ENCODE data around the gene IL27RA.
"Not testable (repeated sequence)": the region's sequence is repeated elsewhere in the genome, so short reads cannot be mapped to it uniquely, and the experiment has no call there.

IL27RA gene

GRCh38 chr19:14021474-14021873 is 10.1 kb upstream of the IL27RA start:
- no peak for DNase-seq (ENCODE audit: low spot score)
- in situ Hi-C loops (cut with MboI; ENCODE audit: low sequenced_read_pairs, unreplicated experiment) = no loop called here
- no peak for TF ChIP-seq CTCF (IDR thresholded peaks at IDR 0.05; ENCODE audit: borderline replicate concordance, control extremely low read depth, extremely low read depth, insufficient read depth, missing control alignments)

- in situ Hi-C loops (cut with MboI; ENCODE audit: low sequenced_read_pairs, unreplicated experiment) = no loop called here
- TF ChIP-seq CTCF (IDR thresholded peaks at IDR 0.05; ENCODE audit: borderline replicate concordance, control extremely low read depth, extremely low read depth, insufficient read depth, missing control alignments) = no peak
- no peak for DNase-seq (ENCODE audit: low spot score)
Measured at GRCh38 chr19:14022469-14022868, 9.1 kb upstream of the IL27RA start.

GRCh38 chr19:14023404-14024235 is 7.9 kb upstream of the IL27RA start:
- TF ChIP-seq CTCF (IDR thresholded peaks at IDR 0.05; ENCODE audit: borderline replicate concordance, control extremely low read depth, extremely low read depth, insufficient read depth, missing control alignments) = no peak
- in situ Hi-C loops (cut with MboI; ENCODE audit: low sequenced_read_pairs, unreplicated experiment) = no loop called here
- DNase-seq (ENCODE audit: low spot score) = no peak

DNA sequence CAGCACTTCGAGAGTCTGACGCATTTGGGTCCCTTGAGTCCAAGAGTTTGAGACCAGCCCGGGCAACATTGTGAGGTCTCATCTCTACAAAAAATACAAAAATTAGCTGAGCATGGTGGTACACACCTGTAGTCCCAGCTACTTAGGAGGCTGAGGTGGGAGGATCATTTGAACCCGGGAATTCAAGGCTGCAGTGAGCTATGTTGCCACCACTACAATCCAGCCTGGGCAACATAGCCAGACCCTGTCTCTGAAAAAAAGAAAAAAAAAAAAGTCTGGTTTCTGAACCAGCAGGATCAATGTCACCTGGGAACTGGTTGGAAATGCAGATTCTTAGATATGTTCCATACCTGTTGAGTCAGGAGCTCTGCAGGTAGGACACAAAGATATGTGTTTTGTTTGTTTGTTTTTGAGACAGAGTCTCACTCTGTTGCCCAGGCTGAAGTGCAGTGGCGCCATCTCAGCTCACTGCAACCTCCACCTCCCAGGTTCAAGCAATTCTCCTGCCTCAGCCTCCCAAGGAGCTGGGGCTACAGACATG is 4.8 kb upstream of the IL27RA start:
- DNase-seq (ENCODE audit: low spot score); in situ Hi-C loops (cut with MboI; ENCODE audit: low sequenced_read_pairs, unreplicated experiment): not testable (repeated sequence)

- in situ Hi-C loops (cut with MboI; ENCODE audit: low sequenced_read_pairs, unreplicated experiment) = no loop called here
Measured at GRCh38 chr19:14027856-14028450, 3.6 kb upstream of the IL27RA start, which contains the start of gene RLN3. RLN3 (plus strand) TSS chr19:14028148; CDS start chr19:14028205, 57 bp downstream.

DNA sequence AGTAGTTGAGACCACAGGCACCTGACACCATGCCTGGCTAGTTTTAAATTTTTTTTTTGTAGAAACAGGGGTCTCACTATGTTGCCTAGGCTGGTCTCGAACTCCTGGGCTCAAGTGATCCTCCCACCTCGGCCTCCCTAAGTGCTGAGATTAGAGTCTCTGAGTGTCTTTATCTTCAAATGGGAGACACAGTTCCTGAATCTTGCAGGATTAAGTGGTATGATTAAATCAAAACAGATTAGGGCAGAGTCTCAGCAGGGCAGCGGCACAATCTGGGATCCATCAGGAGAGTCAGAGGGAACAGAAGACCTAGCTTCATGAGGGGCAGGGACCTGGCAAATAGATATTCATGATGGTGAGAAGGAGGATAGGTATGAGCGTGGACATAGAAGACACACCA is 2.7 kb upstream of the IL27RA start:
- TF ChIP-seq CTCF (IDR thresholded peaks at IDR 0.05; ENCODE audit: borderline replicate concordance, control extremely low read depth, extremely low read depth, insufficient read depth, missing control alignments) = no peak
- in situ Hi-C loops (cut with MboI; ENCODE audit: low sequenced_read_pairs, unreplicated experiment) = no loop called here
- DNase-seq (ENCODE audit: low spot score) = peak; percentile 9

More at GRCh38 chr19:14027856-14028450, 3.6 kb upstream of the IL27RA start, which contains the start of gene RLN3:
- DNase-seq (ENCODE audit: low spot score) = peak; percentile 23
- no peak for TF ChIP-seq CTCF (IDR thresholded peaks at IDR 0.05; ENCODE audit: borderline replicate concordance, control extremely low read depth, extremely low read depth, insufficient read depth, missing control alignments)

Measured in GM13976 (cell line).